Spleen (tissue), 11 donors: Measurements from ENCODE around the gene FCRLB. TPM values are rescaled to one million over a fixed set of nuclear protein-coding genes. Genes with fewer than 3 reads are reported as not detected.

Experiments used
- DNase-seq: peaks from one replicate; pipeline ENCODE4 v3.0.0-alpha.2; 2020
- H3K27ac ChIP-seq, 8 donors: fragments of 200-600 bp; sonication (generic) in 7 of 8; 1 replicate in 4 of 8; 2 replicates in 4 of 8; pipeline versions ENCODE4 v1.5.0 to v1.8.0; 2016 to 2021; ENCODE audit warnings: inconsistent platforms in 4 of 8, mild to moderate bottlenecking in 4 of 8, moderate library complexity in 1 of 8
- H3K27me3 ChIP-seq, 7 donors: fragments of 200-600 bp; sonication (generic) in 6 of 7; replicated peaks in 1 of 7; 1 replicate in 4 of 7; 2 replicates in 3 of 7; pipeline versions ENCODE4 v1.5.0 to v1.8.0; 2016 to 2021; ENCODE audit warnings: inconsistent platforms in 3 of 7, mild to moderate bottlenecking in 1 of 7
- H3K36me3 ChIP-seq, 6 donors: fragments of 200-600 bp; sonication (generic) in 5 of 6; 1 replicate in 4 of 6; 2 replicates in 2 of 6; pipeline versions ENCODE4 v1.5.0 to v1.8.0; 2016 to 2021; ENCODE audit warnings: inconsistent platforms in 2 of 6
- H3K4me1 ChIP-seq, 6 donors: fragments of 200-600 bp; sonication (generic) in 5 of 6; 1 replicate in 3 of 6; 2 replicates in 3 of 6; pipeline versions ENCODE4 v1.5.0 to v1.8.0; 2016 to 2021; ENCODE audit warnings: inconsistent platforms in 3 of 6
- H3K4me3 ChIP-seq, 8 donors: fragments of 200-600 bp; sonication (generic) in 7 of 8; 1 replicate in 4 of 8; 2 replicates in 4 of 8; pipeline versions ENCODE4 v1.5.0 to v1.8.0; 2016 to 2021; ENCODE audit warnings: inconsistent platforms in 4 of 8, mild to moderate bottlenecking in 4 of 8, moderate library complexity in 2 of 8
- H3K9me3 ChIP-seq, 8 donors: fragments of 200-600 bp; sonication (generic) in 7 of 8; 1 replicate in 4 of 8; 2 replicates in 4 of 8; pipeline versions ENCODE4 v1.5.0 to v1.8.0; 2016 to 2021; ENCODE audit warnings: inconsistent platforms in 4 of 8
- POLR2A ChIP-seq, 3 donors: fragments of 450-650 bp; IDR thresholded peaks; one replicate each; pipeline ENCODE4 v1.5.1; 2017; ENCODE audit warnings: antibody characterized with exemption in 3 of 3, mild to moderate bottlenecking in 1 of 3
- POLR2AphosphoS5 ChIP-seq, 3 donors: sonication (generic); formaldehyde crosslinking; IDR thresholded peaks; one replicate each; pipeline ENCODE4 v1.5.1; 2017; ENCODE audit warnings: antibody characterized with exemption in 3 of 3
- WGBS, 5 donors: extraction: QIAGEN DNeasy Blood & Tissue Kit in 3 of 5; methylation state at CpG; one replicate each; pipeline versions ENCODE4 v1.1.5 to v1.1.7; 2013 to 2018; 5-methylcytosine and 5-hydroxymethylcytosine counted together
- intact Hi-C: fragments of 100-400 bp; cut with DNase I; formaldehyde crosslinking; loops from one replicate; pipeline ENCODE4 v1.15.0; 2023; ENCODE audit warnings: low total_unique reads
- polyA plus RNA-seq, 3 donors: library from polyadenylated mRNA; stranded (reverse); fragments of 200-250 nt; gene quantifications; one replicate each; pipeline ENCODE4 v1.2.1, GENCODE V29; 2013
- small RNA-seq, 4 donors: library from RNA; depleted of rRNA; stranded (forward); fragments of <200 nt; gene quantifications; one replicate each; pipeline ENCODE3, GENCODE V24; 2016
- total RNA-seq, 7 donors: library from RNA; depleted of rRNA in 3 of 7; stranded (reverse); fragments of >200 nt in 3 of 7; fragmentation: NEBNext Ultra II Directional in 4 of 7; extraction: Animal tissue kit (Norgen Biotek cat#: 25700) in 4 of 7; gene quantifications; one replicate each; pipeline versions ENCODE4 v1.1.0 to v1.2.1, GENCODE V29; 2016 to 2021
- TF ChIP-seq, protein P1 (sequence below), 11 experiments: fragments of 200-600 bp in 7 of 11; fragments of 450-650 bp in 4 of 11; sonication (generic) in 4 of 11; IDR thresholded peaks in 8 of 11; conservative IDR thresholded peaks in 3 of 11; 1 replicate in 7 of 11; 2 replicates in 4 of 11; pipeline versions ENCODE4 v1.4.0 to v1.8.0; 2016 to 2021; ENCODE audit warnings: antibody characterized with exemption in 11 of 11, inconsistent platforms in 4 of 11, mild to moderate bottlenecking in 1 of 11
- donor health status: healthy with polysubstance abuse.
- donor health status: DM: no; HTN: no; CAD: no; lungs with moderate emphysema.
- donor health status: DM: no; HTN: no; CAD: no.
- donor health status: Bipolar disorder and iron deficiency.
- donor health status: healthy.
- donor health status: DM: no; HTN: no; CAD: no.
- donor health status: DM: yes; HTN: yes; CAD: no.

FCRLB gene
- total and polyA plus RNA-seq, 10 donors = 1.2 to 4.3 (median 2.1) TPM

DNA sequence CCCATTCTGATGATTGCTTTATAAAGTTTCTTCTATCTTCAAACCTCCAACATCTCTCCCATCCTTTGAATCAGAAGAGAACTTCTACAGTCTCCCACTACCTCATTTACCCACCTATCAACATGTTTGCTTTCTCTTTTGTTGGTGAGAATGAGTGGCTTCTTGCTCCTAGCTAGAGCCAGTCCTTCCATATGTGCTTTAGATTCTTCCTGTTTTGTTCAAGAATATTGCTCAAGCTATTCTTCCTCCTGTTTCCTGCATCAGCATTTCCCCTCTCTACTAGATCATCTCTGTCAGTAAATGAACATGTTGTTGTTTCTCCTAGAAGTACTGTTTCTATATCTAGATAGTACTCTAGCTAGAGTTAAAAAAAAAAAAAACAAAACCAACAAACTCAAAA lies 51.1 kb downstream of the FCRLB start:
- peaks cover 14 to 100% (median 82%) of the 10 kb centered on the region in 6 donors for H3K4me1 ChIP-seq
- intact Hi-C loops = no loop called here

DNA sequence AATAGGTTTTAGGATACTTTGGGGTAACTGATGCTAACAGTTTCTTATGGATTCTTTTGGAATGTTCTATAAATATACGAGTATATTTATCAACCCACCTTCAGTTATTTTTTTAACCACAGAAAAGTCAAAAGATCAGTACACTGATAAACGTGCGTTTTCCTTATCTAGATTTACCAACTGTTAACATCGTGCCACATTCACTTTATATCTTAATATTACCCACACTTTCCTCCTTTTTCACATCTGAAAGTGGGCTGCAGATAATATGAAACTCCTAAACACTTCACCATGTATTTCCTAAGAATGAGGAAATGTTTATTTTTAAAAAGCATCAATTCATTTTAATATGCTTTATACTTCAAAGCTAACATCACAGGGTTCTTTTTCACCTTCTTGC lies 52.4 kb downstream of the FCRLB start:
- intact Hi-C loops = no loop called here
- Histone ChIP-seq H3K36me3 (peaks cover 0 to 3% (median 0%) of the 10 kb centered on the region in 6 donors), H3K4me1 (peaks cover 5 to 100% (median 81%) of the 10 kb centered on the region in 6 donors), H3K27me3 (no peaks in the 10 kb centered on the region), H3K4me3 (no peak overlapping the region), H3K27ac (peak overlapping the region in 4 of 8 donors; percentile 67 to 89 (median 84)), H3K9me3 (no peaks in the 10 kb centered on the region)
- no peak for DNase-seq
- WGBS, 5 donors = 27 to 55% (median 30%) methylated on average over 4 of the region's 4 CpGs
- no peak for TF ChIP-seq POLR2AphosphoS5 (IDR thresholded peaks at IDR 0.05)
- no peak for TF ChIP-seq POLR2A (IDR thresholded peaks at IDR 0.05)
- TF ChIP-seq, protein P1, sequence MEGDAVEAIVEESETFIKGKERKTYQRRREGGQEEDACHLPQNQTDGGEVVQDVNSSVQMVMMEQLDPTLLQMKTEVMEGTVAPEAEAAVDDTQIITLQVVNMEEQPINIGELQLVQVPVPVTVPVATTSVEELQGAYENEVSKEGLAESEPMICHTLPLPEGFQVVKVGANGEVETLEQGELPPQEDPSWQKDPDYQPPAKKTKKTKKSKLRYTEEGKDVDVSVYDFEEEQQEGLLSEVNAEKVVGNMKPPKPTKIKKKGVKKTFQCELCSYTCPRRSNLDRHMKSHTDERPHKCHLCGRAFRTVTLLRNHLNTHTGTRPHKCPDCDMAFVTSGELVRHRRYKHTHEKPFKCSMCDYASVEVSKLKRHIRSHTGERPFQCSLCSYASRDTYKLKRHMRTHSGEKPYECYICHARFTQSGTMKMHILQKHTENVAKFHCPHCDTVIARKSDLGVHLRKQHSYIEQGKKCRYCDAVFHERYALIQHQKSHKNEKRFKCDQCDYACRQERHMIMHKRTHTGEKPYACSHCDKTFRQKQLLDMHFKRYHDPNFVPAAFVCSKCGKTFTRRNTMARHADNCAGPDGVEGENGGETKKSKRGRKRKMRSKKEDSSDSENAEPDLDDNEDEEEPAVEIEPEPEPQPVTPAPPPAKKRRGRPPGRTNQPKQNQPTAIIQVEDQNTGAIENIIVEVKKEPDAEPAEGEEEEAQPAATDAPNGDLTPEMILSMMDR (IDR thresholded peaks at IDR 0.05 in 8 of 11, conservative IDR thresholded peaks at IDR 0.05 in 3 of 11) = no peak

More for the DNA sequence above, 51.1 kb downstream of the FCRLB start:
- Histone ChIP-seq H3K27me3 (no peaks in the 10 kb centered on the region), H3K9me3 (no peaks in the 10 kb centered on the region), H3K27ac (peak overlapping the region in 7 of 8 donors; percentile 53 to 89 (median 75)), H3K4me3 (peak overlapping the region in 1 of 8 donors; percentile 9), H3K36me3 (peaks cover 0 to 3% (median 0%) of the 10 kb centered on the region in 6 donors)
- DNase-seq = no peak
- TF ChIP-seq, protein P1 (IDR thresholded peaks at IDR 0.05 in 8 of 11, conservative IDR thresholded peaks at IDR 0.05 in 3 of 11) = no peak
- TF ChIP-seq POLR2AphosphoS5 (IDR thresholded peaks at IDR 0.05) = peak in 1 of 3 donors; percentile 17

DNA sequence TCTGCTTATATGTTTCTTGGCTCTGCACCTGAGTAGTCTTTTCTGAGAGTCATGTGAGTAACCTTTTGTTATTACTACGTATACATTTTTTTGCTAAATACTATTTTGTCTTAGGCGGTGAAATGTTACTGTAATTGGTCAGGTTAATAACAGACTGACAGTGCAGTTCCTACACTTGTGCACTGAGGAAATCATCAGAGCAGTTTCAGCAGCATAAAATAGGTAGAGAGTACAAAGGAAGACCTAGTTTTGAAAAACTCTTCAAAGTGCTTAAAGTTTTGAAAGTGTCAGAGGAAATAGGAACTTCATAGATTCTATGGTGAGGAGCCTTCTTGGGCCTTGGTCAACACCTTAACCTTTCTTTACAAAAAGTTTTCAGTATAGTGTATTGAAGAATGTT lies 55.9 kb downstream of the FCRLB start:
- intact Hi-C loops = no loop called here
- TF ChIP-seq, protein P1 (IDR thresholded peaks at IDR 0.05 in 8 of 11, conservative IDR thresholded peaks at IDR 0.05 in 3 of 11) = no peak
- TF ChIP-seq POLR2A (IDR thresholded peaks at IDR 0.05) = no peak
- TF ChIP-seq POLR2AphosphoS5 (IDR thresholded peaks at IDR 0.05) = no peak
- no peak for DNase-seq
- no peak overlapping the region for H3K27ac ChIP-seq
- H3K9me3 ChIP-seq = no peaks in the 10 kb centered on the region
- WGBS, 5 donors = 73 to 86% (median 78%) methylated on average over 2 of the region's 2 CpGs
- peaks cover 0 to 30% (median 7%) of the 10 kb centered on the region in 6 donors for H3K36me3 ChIP-seq
- H3K4me3 ChIP-seq = no peak overlapping the region
- peaks cover 0 to 78% (median 53%) of the 10 kb centered on the region in 6 donors for H3K4me1 ChIP-seq
- no peaks in the 10 kb centered on the region for H3K27me3 ChIP-seq

Small RNA genes lying within 50 kb of the gene (small RNA-seq; reads per million reads assigned to genes)
- 0 reads per million in 4 donors for gene RF00019
- gene RN7SL466P = 0 reads per million in 4 donors

Other genes starting within 250 kb of the FCRLB start
- 100 to 1,000 TPM; 105 to 328 (median 160) TPM for gene FCGR2A, start 216.1 kb upstream of the FCRLB start, total RNA-seq
- 10 to 100 TPM; 13.9 to 24.2 (median 24.1) TPM for gene FCGR2A, start 216.1 kb upstream of the FCRLB start, polyA plus RNA-seq
- 10 to 100 TPM; 13.0 to 52.2 (median 33.8) TPM for gene HSPA6, start 197.0 kb upstream of the FCRLB start, total RNA-seq
- gene HSPA6, start 197.0 kb upstream of the FCRLB start, polyA plus RNA-seq = 10 to 100 TPM in 1 of 3 donors, 1 to 10 TPM in 2; 3.6 to 12.4 (median 8.1) TPM
- gene FCGR3A, start 171.7 kb upstream of the FCRLB start, total RNA-seq = 100 to 1,000 TPM; 187 to 532 (median 359) TPM
- 10 to 100 TPM; 35.5 to 91.8 (median 59.0) TPM for gene FCGR3A, start 171.7 kb upstream of the FCRLB start, polyA plus RNA-seq
- 100 to 1,000 TPM in 4 of 7 donors, 10 to 100 TPM in 3; 39.1 to 268 (median 126) TPM for gene FCGR3B, start 90.4 kb upstream of the FCRLB start, total RNA-seq
- gene FCGR3B, start 90.4 kb upstream of the FCRLB start, polyA plus RNA-seq = 10 to 100 TPM in 2 of 3 donors, 1 to 10 TPM in 1; 2.2 to 29.2 (median 13.2) TPM
- 10 to 100 TPM; 29.7 to 65.2 (median 38.6) TPM for gene FCGR2B, start 58.4 kb upstream of the FCRLB start, total RNA-seq
- 10 to 100 TPM; 43.7 to 66.7 (median 44.0) TPM for gene FCGR2B, start 58.4 kb upstream of the FCRLB start, polyA plus RNA-seq
- 10 to 100 TPM; 28.0 to 68.1 (median 52.5) TPM for gene FCRLA, start 14.3 kb upstream of the FCRLB start, total RNA-seq
- 100 to 1,000 TPM; 142 to 202 (median 192) TPM for gene FCRLA, start 14.3 kb upstream of the FCRLB start, polyA plus RNA-seq
- 10 to 100 TPM; 18.2 to 39.9 (median 23.7) TPM for gene DUSP12, start 28.2 kb downstream of the FCRLB start, total RNA-seq
- gene DUSP12, start 28.2 kb downstream of the FCRLB start, polyA plus RNA-seq = 10 to 100 TPM; 17.9 to 27.8 (median 21.1) TPM
- gene ATF6, start 44.8 kb downstream of the FCRLB start, total RNA-seq = 10 to 100 TPM; 25.2 to 46.8 (median 34.2) TPM
- gene ATF6, start 44.8 kb downstream of the FCRLB start, polyA plus RNA-seq = 1 to 10 TPM; 2.5 to 4.3 (median 3.4) TPM